Adrenal gland (tissue), 12 donors: Measurements from ENCODE around the gene PRMT7. TPM values are rescaled to one million over a fixed set of nuclear protein-coding genes. Genes with fewer than 3 reads are reported as not detected.
A peak's percentile ranks its signal among the peaks of the same experiment; 100 is the strongest.

ENCODE experiments used
- DNase-seq, 7 donors: peaks; one replicate each; pipeline ENCODE4 v3.0.0-alpha.2; 2019 to 2020
- H3K27ac ChIP-seq, 5 donors: fragments of 200-600 bp; sonication (generic) in 4 of 5; 1 replicate in 3 of 5; 2 replicates in 2 of 5; pipeline versions ENCODE4 v1.5.1 to v1.8.0; 2016 to 2020; ENCODE audit warnings: mild to moderate bottlenecking in 1 of 5
- H3K27me3 ChIP-seq: fragments of 200-600 bp; 2 replicates; pipeline ENCODE4 v1.8.0; 2021
- H3K36me3 ChIP-seq, 2 donors: fragments of 200-600 bp; replicated peaks in 1 of 2; 1 replicate in 1 of 2; 2 replicates in 1 of 2; pipeline versions ENCODE4 v1.5.1 to v1.8.0; 2018 to 2022
- H3K4me1 ChIP-seq, 2 donors: fragments of 200-600 bp; replicated peaks in 1 of 2; 1 replicate in 1 of 2; 2 replicates in 1 of 2; pipeline versions ENCODE4 v1.5.1 to v1.8.0; 2018 to 2021
- H3K4me3 ChIP-seq, 4 donors: fragments of 200-600 bp; sonication (generic) in 3 of 4; one replicate each; pipeline ENCODE4 v1.5.1; 2016 to 2018
- H3K9me3 ChIP-seq, 3 donors: fragments of 200-600 bp; sonication (generic) in 1 of 3; replicated peaks in 1 of 3; 1 replicate in 2 of 3; 2 replicates in 1 of 3; pipeline versions ENCODE4 v1.5.1 to v1.8.0; 2016 to 2021
- POLR2A ChIP-seq, 2 donors: fragments of 450-650 bp; IDR thresholded peaks; one replicate each; pipeline ENCODE4 v1.6.1; 2017; ENCODE audit warnings: antibody characterized with exemption in 2 of 2, mild to moderate bottlenecking in 2 of 2, moderate library complexity in 1 of 2
- WGBS, 4 donors: extraction: QIAGEN DNeasy Blood & Tissue Kit in 2 of 4; methylation state at CpG; one replicate each; pipeline versions ENCODE4 v1.1.5 to v1.1.7; 2013 to 2017; 5-methylcytosine and 5-hydroxymethylcytosine counted together
- intact Hi-C, 2 donors: fragments of 100-400 bp; cut with DNase I; formaldehyde crosslinking; loops; one replicate each; pipeline versions ENCODE4 v1.14.1 to v1.15.0; 2022 to 2023
- polyA plus RNA-seq, 3 donors: library from polyadenylated mRNA; stranded (reverse); fragments of 200-250 nt in 2 of 3; fragments of 350-450 nt in 1 of 3; fragmentation: Illumina TruSeq in 1 of 3; extraction: RNeasy Lipid Tissue Mini Kit (QIAGEN cat#74804) in 1 of 3; gene quantifications; one replicate each; pipeline ENCODE4 v1.2.3, GENCODE V29; 2013 to 2014
- total RNA-seq, 9 donors: library from RNA; depleted of rRNA in 4 of 9; stranded (reverse); fragments of >200 nt in 4 of 9; fragments of 120-200 nt in 1 of 9; fragmentation: NEBNext Ultra II Directional in 1 of 9; extraction: Animal tissue kit (Norgen Biotek cat#: 25700) in 1 of 9; gene quantifications; one replicate each; pipeline versions ENCODE4 v1.1.0 to v1.2.4, GENCODE V29; 2013 to 2023
- TF ChIP-seq, protein P1 (sequence below), 6 experiments: fragments of 450-650 bp in 4 of 6; fragments of 200-600 bp in 2 of 6; sonication (generic) in 1 of 6; IDR thresholded peaks; 1 replicate in 5 of 6; 2 replicates in 1 of 6; pipeline versions ENCODE4 v1.5.1 to v1.8.0; 2016 to 2021; ENCODE audit warnings: antibody characterized with exemption in 6 of 6, mild to moderate bottlenecking in 2 of 6, moderate library complexity in 1 of 6
- donor health status: healthy with polysubstance abuse.
- donor health status: Bipolar disorder and iron deficiency.
- donor health status: DM: yes; HTN: yes; CAD: no.
- donor health status: DM: no; HTN: no; CAD: no.
- donor health status: DM: no; HTN: no; CAD: no.
- donor health status: DM: yes; HTN: yes; CAD: no.

Gene PRMT7
- total and polyA plus RNA-seq, 12 donors = 30.0 to 141 (median 42.7) TPM

DNA sequence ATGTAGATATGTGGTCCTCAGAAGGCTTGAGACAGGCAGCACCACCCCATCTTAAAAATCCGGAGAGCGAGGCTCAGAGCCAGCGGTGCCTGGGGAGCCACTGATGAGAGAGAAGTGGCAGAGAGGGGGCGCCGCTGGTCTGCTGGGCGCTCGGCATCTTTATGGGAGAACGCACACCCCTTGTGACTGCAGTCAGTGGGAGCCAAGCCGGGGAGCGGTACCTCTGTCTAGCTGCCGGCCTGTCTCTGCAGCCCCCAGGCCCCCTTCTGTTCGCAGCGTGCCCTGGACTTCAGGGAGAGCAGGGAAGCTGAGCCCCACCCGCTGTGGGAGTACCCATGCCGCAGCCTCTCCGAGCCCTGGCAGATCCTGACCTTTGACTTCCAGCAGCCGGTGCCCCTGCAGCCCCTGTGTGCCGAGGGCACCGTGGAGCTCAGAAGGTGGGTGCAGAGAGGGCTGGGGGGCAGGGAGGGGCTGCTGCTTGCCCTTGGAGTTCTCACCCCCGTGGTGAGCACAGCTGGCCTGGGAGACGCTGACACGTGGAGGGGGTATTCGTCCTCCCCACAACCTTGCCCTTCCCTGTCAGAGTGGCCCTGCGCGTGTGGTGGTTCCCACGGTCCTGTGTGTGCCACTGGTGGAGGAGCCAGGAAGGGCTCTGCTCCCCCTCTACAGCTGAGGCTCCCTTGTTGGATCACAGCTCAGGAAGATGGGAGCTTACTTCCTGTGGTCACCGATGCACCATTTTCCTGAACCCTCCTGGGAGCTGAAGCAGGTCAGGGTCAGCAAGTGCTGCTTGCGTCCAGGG is 44.8 kb downstream of the PRMT7 start:
- Histone ChIP-seq H3K27ac (peak overlapping the region in 1 of 5 donors; percentile 72), H3K27me3 (no peaks in the 10 kb centered on the region), H3K36me3 (peaks cover 0 to 44% of the 10 kb centered on the region in 2 donors), H3K9me3 (no peaks in the 10 kb centered on the region), H3K4me1 (peaks cover 15 to 20% of the 10 kb centered on the region in 2 donors), H3K4me3 (no peak overlapping the region)
- no peak for TF ChIP-seq POLR2A (IDR thresholded peaks at IDR 0.05)
- TF ChIP-seq, protein P1, sequence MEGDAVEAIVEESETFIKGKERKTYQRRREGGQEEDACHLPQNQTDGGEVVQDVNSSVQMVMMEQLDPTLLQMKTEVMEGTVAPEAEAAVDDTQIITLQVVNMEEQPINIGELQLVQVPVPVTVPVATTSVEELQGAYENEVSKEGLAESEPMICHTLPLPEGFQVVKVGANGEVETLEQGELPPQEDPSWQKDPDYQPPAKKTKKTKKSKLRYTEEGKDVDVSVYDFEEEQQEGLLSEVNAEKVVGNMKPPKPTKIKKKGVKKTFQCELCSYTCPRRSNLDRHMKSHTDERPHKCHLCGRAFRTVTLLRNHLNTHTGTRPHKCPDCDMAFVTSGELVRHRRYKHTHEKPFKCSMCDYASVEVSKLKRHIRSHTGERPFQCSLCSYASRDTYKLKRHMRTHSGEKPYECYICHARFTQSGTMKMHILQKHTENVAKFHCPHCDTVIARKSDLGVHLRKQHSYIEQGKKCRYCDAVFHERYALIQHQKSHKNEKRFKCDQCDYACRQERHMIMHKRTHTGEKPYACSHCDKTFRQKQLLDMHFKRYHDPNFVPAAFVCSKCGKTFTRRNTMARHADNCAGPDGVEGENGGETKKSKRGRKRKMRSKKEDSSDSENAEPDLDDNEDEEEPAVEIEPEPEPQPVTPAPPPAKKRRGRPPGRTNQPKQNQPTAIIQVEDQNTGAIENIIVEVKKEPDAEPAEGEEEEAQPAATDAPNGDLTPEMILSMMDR (IDR thresholded peaks at IDR 0.05) = no peak
- WGBS, 4 donors = 58 to 84% (median 61%) methylated on average over 18 to 28 of the region's 28 CpGs; no CpG with 5 or more reads in 1 of the 4 donors
- DNase-seq = peak in 1 of 7 donors; percentile 31
- intact Hi-C loops = no loop called here

DNA sequence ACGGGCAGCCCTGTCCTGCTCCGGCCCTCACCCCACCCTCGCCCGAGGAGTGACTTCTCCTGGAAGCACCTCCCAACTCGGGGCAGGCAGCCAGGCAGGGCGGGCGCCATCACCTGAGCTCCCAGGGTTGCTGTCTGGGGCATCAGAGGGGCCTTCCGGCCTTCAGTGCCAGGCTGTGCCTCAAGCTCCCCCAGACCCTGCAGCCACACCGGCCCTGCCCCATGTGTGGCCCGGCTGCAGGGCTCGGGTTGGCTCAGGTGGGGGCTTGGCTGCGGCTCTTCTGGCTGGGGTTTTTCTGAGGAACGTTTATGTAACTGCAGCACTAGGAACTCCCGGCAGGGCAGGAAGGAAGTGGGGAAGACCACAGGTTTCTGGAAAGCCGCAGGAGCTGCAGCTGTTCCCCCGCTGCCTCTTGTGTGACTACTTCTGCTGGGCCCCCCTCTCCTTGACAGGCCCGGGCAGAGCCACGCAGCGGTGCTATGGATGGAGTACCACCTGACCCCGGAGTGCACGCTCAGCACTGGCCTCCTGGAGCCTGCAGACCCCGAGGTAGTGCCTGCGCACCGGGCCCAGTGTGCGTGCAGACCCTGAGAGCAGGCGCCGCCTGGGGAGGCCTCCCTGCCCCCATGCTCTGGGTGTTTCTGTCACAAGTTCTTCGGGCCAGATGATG is 45.6 kb downstream of the PRMT7 start:
- H3K27ac ChIP-seq = peak overlapping the region in 1 of 5 donors; percentile 72
- no peak overlapping the region for H3K4me3 ChIP-seq
- WGBS, 4 donors = 41 to 54% (median 48%) methylated on average over 7 to 28 of the region's 28 CpGs
- H3K27me3 ChIP-seq = no peaks in the 10 kb centered on the region
- peak in 6 of 7 donors; percentile 72 to 82 (median 76) for DNase-seq
- peaks cover 0 to 44% of the 10 kb centered on the region in 2 donors for H3K36me3 ChIP-seq
- intact Hi-C loops = no loop called here
- no peaks in the 10 kb centered on the region for H3K9me3 ChIP-seq
- H3K4me1 ChIP-seq = peaks cover 19 to 25% of the 10 kb centered on the region in 2 donors
- TF ChIP-seq, protein P1 (IDR thresholded peaks at IDR 0.05) = peak in 1 of 6 experiments; percentile 12
- TF ChIP-seq POLR2A (IDR thresholded peaks at IDR 0.05) = no peak

DNA sequence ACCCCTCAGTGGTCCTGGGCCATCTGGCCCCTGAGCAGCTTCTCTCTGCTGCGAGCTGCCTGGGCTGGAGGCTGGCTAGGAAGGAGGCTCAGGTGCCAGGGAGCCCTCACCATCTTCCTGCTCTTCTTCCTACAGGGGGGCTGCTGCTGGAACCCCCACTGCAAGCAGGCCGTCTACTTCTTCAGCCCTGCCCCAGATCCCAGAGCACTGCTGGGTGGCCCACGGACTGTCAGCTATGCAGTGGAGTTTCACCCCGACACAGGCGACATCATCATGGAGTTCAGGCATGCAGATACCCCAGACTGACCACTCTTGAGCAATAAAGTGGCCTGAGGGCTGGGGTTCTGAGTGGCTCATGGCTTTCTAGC is 46.1 kb downstream of the PRMT7 start:
- peak overlapping the region in 1 of 5 donors; percentile 72 for H3K27ac ChIP-seq
- no peak overlapping the region for H3K4me3 ChIP-seq
- H3K4me1 ChIP-seq = peaks cover 24 to 28% of the 10 kb centered on the region in 2 donors
- peaks cover 0 to 40% of the 10 kb centered on the region in 2 donors for H3K36me3 ChIP-seq
- TF ChIP-seq POLR2A (IDR thresholded peaks at IDR 0.05) = no peak
- TF ChIP-seq, protein P1 (IDR thresholded peaks at IDR 0.05) = no peak
- WGBS, 4 donors = 68 to 95% (median 87%) methylated on average over 4 to 5 of the region's 5 CpGs
- intact Hi-C loops = no loop called here
- no peak for DNase-seq
- no peaks in the 10 kb centered on the region for H3K9me3 ChIP-seq
- no peaks in the 10 kb centered on the region for H3K27me3 ChIP-seq

DNA sequence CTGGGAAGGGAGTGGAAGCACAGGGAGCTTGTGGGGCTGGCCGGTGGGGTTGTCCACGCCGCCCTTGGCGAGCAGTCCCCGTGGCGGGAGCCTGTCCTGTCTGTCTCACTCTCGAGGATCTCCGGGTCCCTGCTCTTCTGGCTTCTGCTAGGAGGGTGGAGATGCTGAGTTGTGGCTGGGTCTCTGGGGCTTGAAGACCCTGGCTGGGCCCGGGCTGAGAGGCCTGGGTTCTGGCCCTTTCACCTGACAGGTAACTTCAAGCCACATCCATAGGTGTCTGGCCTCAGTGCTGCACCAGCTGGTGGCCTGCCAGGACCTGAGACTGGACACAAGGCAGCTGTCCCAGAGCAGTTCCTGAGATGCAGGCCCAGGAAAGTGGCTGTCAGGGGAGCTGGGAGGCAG is 46.7 kb downstream of the PRMT7 start:
- H3K27me3 ChIP-seq = no peaks in the 10 kb centered on the region
- 78 to 96% (median 81%) methylated on average over 6 to 9 of the region's 9 CpGs; no CpG with 5 or more reads in 1 of the 4 donors for WGBS, 4 donors
- TF ChIP-seq POLR2A (IDR thresholded peaks at IDR 0.05) = no peak
- TF ChIP-seq, protein P1 (IDR thresholded peaks at IDR 0.05) = no peak
- H3K27ac ChIP-seq = peak overlapping the region in 3 of 5 donors; percentile 19 to 72 (median 44)
- intact Hi-C loops = no loop called here
- no peaks in the 10 kb centered on the region for H3K9me3 ChIP-seq
- H3K36me3 ChIP-seq = peaks cover 0 to 34% of the 10 kb centered on the region in 2 donors
- peaks cover 24 to 28% of the 10 kb centered on the region in 2 donors for H3K4me1 ChIP-seq
- DNase-seq = peak in 1 of 7 donors; percentile 23
- no peak overlapping the region for H3K4me3 ChIP-seq
